Measurements from ENCODE around the gene RTN4R.
A peak's percentile ranks its signal among the peaks of the same experiment; 100 is the strongest.

RTN4R gene

DNA sequence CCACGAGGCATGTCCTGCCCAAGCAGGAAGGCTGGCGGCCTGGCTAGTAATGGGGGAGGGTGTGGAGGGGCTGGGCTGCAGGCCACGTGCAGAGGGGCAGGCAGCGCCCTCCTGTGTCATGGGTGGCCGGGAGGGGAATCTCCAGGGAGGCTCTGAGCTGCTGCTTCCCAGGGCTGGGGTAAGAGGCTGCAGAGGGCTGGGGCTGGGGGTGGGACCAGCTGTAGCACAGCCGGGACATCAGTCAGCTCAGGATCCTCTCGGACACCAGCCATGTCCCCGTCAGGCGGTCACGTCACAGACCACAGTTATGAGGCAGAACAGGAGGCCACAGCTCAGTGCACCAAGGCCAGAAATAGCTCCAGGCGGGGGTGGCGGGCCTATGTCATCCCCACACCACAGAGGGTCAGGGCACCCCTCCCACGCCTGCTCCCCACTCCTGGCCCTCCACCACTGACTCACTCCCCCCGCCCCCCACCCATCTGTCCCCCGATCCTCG lies 21.1 kb downstream of the RTN4R start:
- Histone ChIP-seq H3K4me1 (ENCODE audit: control insufficient read depth, insufficient read depth, low read length) (peaks cover 20% of the 10 kb centered on the region), H3K9me3 (ENCODE audit: control insufficient read depth, insufficient read depth, low read length) (no peaks in the 10 kb centered on the region), H3K4me3 (ENCODE audit: low read depth, low read length) (no peak overlapping the region)

GRCh38 chr22:20246368-20247009 lies 21.6 kb downstream of the RTN4R start:
- Histone ChIP-seq H3K27me3 (ENCODE audit: control insufficient read depth, insufficient read depth, low read length) (no peaks in the 10 kb centered on the region), H3K27ac (ENCODE audit: low read depth, low read length) (peak overlapping the region; percentile 44), H3K9me3 (ENCODE audit: control insufficient read depth, insufficient read depth, low read length) (no peaks in the 10 kb centered on the region), H3K4me1 (ENCODE audit: control insufficient read depth, insufficient read depth, low read length) (peaks cover 20% of the 10 kb centered on the region), H3K9ac (ENCODE audit: low read depth, low read length) (no peak overlapping the region), H3K4me3 (ENCODE audit: low read depth, low read length) (no peak overlapping the region), H3K36me3 (ENCODE audit: control insufficient read depth, insufficient read depth, low read length) (no peaks in the 10 kb centered on the region)

More for the DNA sequence above, 21.1 kb downstream of the RTN4R start:
- Histone ChIP-seq H3K27me3 (ENCODE audit: control insufficient read depth, insufficient read depth, low read length) (no peaks in the 10 kb centered on the region), H3K36me3 (ENCODE audit: control insufficient read depth, insufficient read depth, low read length) (no peaks in the 10 kb centered on the region), H3K9ac (ENCODE audit: low read depth, low read length) (no peak overlapping the region), H3K27ac (ENCODE audit: low read depth, low read length) (no peak overlapping the region)

DNA sequence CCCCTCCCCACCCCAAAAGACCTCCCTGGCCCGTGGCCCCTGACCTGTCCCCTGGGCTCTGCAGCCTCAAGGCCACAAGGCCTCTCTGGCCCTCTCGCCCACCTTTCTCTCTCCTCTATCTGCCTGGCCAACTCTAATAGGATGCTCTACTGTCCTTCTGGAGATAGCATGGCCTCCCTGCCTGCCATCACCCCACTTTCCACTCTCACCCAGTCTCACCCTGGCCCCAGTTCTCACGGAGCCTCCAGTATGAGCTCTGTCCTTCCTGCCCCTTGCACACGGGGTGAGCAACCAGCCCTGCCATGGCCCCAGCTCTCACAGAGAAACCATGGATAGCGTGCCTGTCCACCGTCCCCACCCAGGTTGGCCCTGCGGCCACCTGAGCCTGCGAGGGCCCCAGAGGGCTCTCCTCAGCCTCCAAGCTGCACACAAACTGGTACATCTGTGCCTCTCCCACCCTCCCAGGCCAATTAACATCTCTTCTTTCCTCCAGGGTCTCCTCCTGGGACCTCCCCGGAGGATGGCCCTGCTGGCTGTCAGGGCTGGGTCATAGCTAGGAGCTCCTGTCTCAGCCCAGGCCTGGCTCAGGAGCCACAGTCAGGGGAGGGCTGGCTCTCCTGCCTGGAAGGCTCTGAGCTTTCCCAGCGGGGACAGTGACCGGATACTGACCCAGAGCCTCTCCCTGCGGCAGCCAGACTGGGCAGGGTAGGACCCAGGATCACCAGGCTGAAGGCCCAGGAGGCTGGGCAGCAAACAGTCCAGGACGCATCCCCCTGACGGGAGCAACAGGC lies 22.3 kb downstream of the RTN4R start:
- peaks cover 22% of the 10 kb centered on the region for H3K4me1 ChIP-seq (ENCODE audit: control insufficient read depth, insufficient read depth, low read length)
- H3K9me3 ChIP-seq (ENCODE audit: control insufficient read depth, insufficient read depth, low read length) = no peaks in the 10 kb centered on the region
- H3K27ac ChIP-seq (ENCODE audit: low read depth, low read length) = peak overlapping the region; percentile 44
- no peaks in the 10 kb centered on the region for H3K27me3 ChIP-seq (ENCODE audit: control insufficient read depth, insufficient read depth, low read length)
- H3K4me3 ChIP-seq (ENCODE audit: low read depth, low read length) = no peak overlapping the region
- H3K36me3 ChIP-seq (ENCODE audit: control insufficient read depth, insufficient read depth, low read length) = no peaks in the 10 kb centered on the region
- no peak overlapping the region for H3K9ac ChIP-seq (ENCODE audit: low read depth, low read length)

GRCh38 chr22:20244691-20245576 lies 23.2 kb downstream of the RTN4R start:
- Histone ChIP-seq H3K27me3 (ENCODE audit: control insufficient read depth, insufficient read depth, low read length) (no peaks in the 10 kb centered on the region), H3K36me3 (ENCODE audit: control insufficient read depth, insufficient read depth, low read length) (no peaks in the 10 kb centered on the region; the same call in 1 of the 2 replicates)

DNA sequence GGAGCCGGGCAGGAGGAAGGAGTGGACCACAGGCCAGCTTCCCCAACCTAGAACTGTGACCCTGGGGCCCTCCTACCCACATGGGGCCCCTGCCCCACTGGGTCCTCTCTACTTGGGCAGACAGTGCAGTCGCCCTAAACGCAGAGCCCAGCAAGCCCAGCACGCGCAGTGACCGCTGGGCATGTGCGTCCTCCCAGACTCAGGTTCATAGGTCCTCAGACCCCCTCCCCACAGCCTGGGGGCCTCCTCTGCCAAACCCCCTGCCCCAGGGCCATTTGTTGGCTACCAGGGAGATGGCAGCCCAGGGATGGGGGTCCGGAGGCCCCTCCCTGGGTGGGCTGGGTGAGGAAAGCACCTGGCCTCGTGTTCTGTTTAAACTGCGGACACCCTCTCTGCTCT lies 23.9 kb downstream of the RTN4R start:
- Histone ChIP-seq H3K9ac (ENCODE audit: low read depth, low read length) (no peak overlapping the region), H3K4me3 (ENCODE audit: low read depth, low read length) (no peak overlapping the region), H3K9me3 (ENCODE audit: control insufficient read depth, insufficient read depth, low read length) (no peaks in the 10 kb centered on the region), H3K36me3 (ENCODE audit: control insufficient read depth, insufficient read depth, low read length) (no peaks in the 10 kb centered on the region; the same call in 1 of the 2 replicates), H3K27ac (ENCODE audit: low read depth, low read length) (no peak overlapping the region), H3K4me1 (ENCODE audit: control insufficient read depth, insufficient read depth, low read length) (peaks cover 25% of the 10 kb centered on the region), H3K27me3 (ENCODE audit: control insufficient read depth, insufficient read depth, low read length) (no peaks in the 10 kb centered on the region)

More at GRCh38 chr22:20244691-20245576, 23.2 kb downstream of the RTN4R start:
- H3K4me3 ChIP-seq (ENCODE audit: low read depth, low read length) = no peak overlapping the region
- H3K9ac ChIP-seq (ENCODE audit: low read depth, low read length) = no peak overlapping the region
- H3K4me1 ChIP-seq (ENCODE audit: control insufficient read depth, insufficient read depth, low read length) = peaks cover 25% of the 10 kb centered on the region
- H3K9me3 ChIP-seq (ENCODE audit: control insufficient read depth, insufficient read depth, low read length) = no peaks in the 10 kb centered on the region
- no peak overlapping the region for H3K27ac ChIP-seq (ENCODE audit: low read depth, low read length)

DNA sequence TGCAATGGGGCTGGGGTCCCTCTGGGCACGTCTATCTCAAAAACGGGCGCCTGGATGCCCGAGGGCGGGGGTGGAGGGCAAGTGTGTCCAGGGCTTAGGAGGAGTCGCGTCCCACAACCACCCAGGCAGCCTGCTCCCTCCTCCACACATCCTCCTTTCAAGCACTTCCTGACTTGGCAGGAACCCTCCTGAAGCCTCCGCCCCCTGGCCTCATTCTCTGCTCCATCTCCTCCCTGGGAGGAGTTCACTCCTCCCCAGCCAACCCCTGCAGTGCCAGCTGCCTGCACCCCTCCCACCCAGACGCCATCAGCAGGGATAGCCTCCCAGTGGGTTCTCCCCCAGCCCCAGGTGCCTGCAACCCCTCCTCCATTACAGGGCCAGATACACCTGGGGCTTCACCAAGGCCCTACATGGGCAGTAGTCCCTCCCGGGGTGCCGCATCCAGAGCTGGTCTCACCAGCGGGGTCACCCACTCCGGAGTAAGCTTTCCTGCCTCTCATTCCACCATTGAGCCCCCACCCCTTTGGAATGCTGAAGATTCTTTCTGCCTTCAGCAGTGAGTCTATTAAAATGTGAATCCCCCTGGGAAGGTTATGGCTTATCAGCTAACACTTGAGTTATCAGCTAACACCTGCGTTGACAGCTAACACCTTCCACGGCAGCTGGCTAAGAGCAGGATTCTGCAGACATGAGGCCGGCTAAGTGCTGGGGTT lies 24.4 kb downstream of the RTN4R start:
- H3K9me3 ChIP-seq (ENCODE audit: control insufficient read depth, insufficient read depth, low read length) = no peaks in the 10 kb centered on the region
- H3K9ac ChIP-seq (ENCODE audit: low read depth, low read length) = no peak overlapping the region; the same call in 1 of the 2 replicates
- H3K27ac ChIP-seq (ENCODE audit: low read depth, low read length) = peak overlapping the region; percentile 53
- H3K27me3 ChIP-seq (ENCODE audit: control insufficient read depth, insufficient read depth, low read length) = no peaks in the 10 kb centered on the region
- peaks cover 25% of the 10 kb centered on the region for H3K4me1 ChIP-seq (ENCODE audit: control insufficient read depth, insufficient read depth, low read length)
- no peak overlapping the region for H3K4me3 ChIP-seq (ENCODE audit: low read depth, low read length)
- no peaks in the 10 kb centered on the region; the same call in 1 of the 2 replicates for H3K36me3 ChIP-seq (ENCODE audit: control insufficient read depth, insufficient read depth, low read length)

DNA sequence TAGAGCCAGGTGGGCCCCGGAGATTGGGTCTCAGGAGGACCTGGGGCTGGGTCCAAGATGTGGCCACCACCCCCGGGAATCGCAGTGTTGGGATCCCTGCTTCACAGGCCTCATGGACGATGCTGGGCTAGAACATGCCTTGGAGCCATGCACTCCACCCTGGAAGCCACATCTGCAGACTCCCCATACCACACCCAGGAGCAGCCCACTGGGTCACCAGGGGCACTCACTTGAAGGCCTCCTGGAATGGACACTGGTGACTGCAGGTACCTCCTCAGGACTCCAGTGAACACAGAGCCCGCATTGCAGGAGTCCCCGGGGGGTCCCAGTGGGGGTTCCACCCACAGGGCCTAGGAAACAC lies 25.0 kb downstream of the RTN4R start:
- Histone ChIP-seq H3K9me3 (ENCODE audit: control insufficient read depth, insufficient read depth, low read length) (no peaks in the 10 kb centered on the region), H3K4me1 (ENCODE audit: control insufficient read depth, insufficient read depth, low read length) (peaks cover 25% of the 10 kb centered on the region), H3K27me3 (ENCODE audit: control insufficient read depth, insufficient read depth, low read length) (no peaks in the 10 kb centered on the region), H3K9ac (ENCODE audit: low read depth, low read length) (no peak overlapping the region), H3K27ac (ENCODE audit: low read depth, low read length) (no peak overlapping the region), H3K4me3 (ENCODE audit: low read depth, low read length) (no peak overlapping the region), H3K36me3 (ENCODE audit: control insufficient read depth, insufficient read depth, low read length) (no peaks in the 10 kb centered on the region; the same call in 1 of the 2 replicates)

GRCh38 chr22:20242393-20243175 lies 25.5 kb downstream of the RTN4R start:
- peaks cover 25% of the 10 kb centered on the region for H3K4me1 ChIP-seq (ENCODE audit: control insufficient read depth, insufficient read depth, low read length)
- H3K9me3 ChIP-seq (ENCODE audit: control insufficient read depth, insufficient read depth, low read length) = no peaks in the 10 kb centered on the region
- H3K27me3 ChIP-seq (ENCODE audit: control insufficient read depth, insufficient read depth, low read length) = no peaks in the 10 kb centered on the region
- no peak overlapping the region for H3K27ac ChIP-seq (ENCODE audit: low read depth, low read length)
- H3K36me3 ChIP-seq (ENCODE audit: control insufficient read depth, insufficient read depth, low read length) = no peaks in the 10 kb centered on the region; the same call in 1 of the 2 replicates
- no peak overlapping the region for H3K4me3 ChIP-seq (ENCODE audit: low read depth, low read length)
- H3K9ac ChIP-seq (ENCODE audit: low read depth, low read length) = no peak overlapping the region

GRCh38 chr22:20241579-20242392 lies 26.3 kb downstream of the RTN4R start:
- H3K27ac ChIP-seq (ENCODE audit: low read depth, low read length) = no peak overlapping the region
- H3K4me1 ChIP-seq (ENCODE audit: control insufficient read depth, insufficient read depth, low read length) = peaks cover 25% of the 10 kb centered on the region
- H3K27me3 ChIP-seq (ENCODE audit: control insufficient read depth, insufficient read depth, low read length) = no peaks in the 10 kb centered on the region
- H3K9ac ChIP-seq (ENCODE audit: low read depth, low read length) = no peak overlapping the region
- H3K36me3 ChIP-seq (ENCODE audit: control insufficient read depth, insufficient read depth, low read length) = no peaks in the 10 kb centered on the region; the same call in 1 of the 2 replicates
- H3K9me3 ChIP-seq (ENCODE audit: control insufficient read depth, insufficient read depth, low read length) = no peaks in the 10 kb centered on the region
- no peak overlapping the region for H3K4me3 ChIP-seq (ENCODE audit: low read depth, low read length)
